ENCODE results near the gene IFIT3.

Gene IFIT3

GRCh38 chr10:89301232-89301631, 26.6 kb upstream of the IFIT3 start:
- Histone ChIP-seq H3F3A (ENCODE audit: low read depth) (no peaks in the 10 kb centered on the region), H2AFZ (ENCODE audit: low read length) (peak overlapping the region; percentile 91), H3K4me3 (ENCODE audit: low read length, poor library complexity, severe bottlenecking) (peak overlapping the region; percentile 78), H3K4me1 (ENCODE audit: insufficient read depth, low read length, poor library complexity, severe bottlenecking) (peaks cover 22% of the 10 kb centered on the region), H4K20me1 (ENCODE audit: insufficient read depth, low read length, poor library complexity, severe bottlenecking) (no peaks in the 10 kb centered on the region), H3K9me3 (ENCODE audit: insufficient read depth, low read depth, low read length) (peaks cover 4% of the 10 kb centered on the region; the same call in 1 of the 2 replicates), H3K4me2 (ENCODE audit: low read depth, low read length, poor library complexity, severe bottlenecking) (peak overlapping the region; percentile 77), H3K9ac (ENCODE audit: low read depth, low read length, poor library complexity, severe bottlenecking) (peak overlapping the region; percentile 79), H3K27me3 (ENCODE audit: insufficient read depth, low read length, poor library complexity, severe bottlenecking) (no peaks in the 10 kb centered on the region), H3K79me2 (ENCODE audit: insufficient read depth, low read length) (0 out of 2 replicates have a peak, but pooled peaks cover 17% of the 10 kb centered on the region), H3K36me3 (ENCODE audit: insufficient read depth, low read length) (no peaks in the 10 kb centered on the region), H3K9me2 (replicated peaks; ENCODE audit: low read depth, low read length) (no peaks in the 10 kb centered on the region)
- no peak for TF ChIP-seq EZH2phosphoT487 (IDR thresholded peaks at IDR 0.05; ENCODE audit: borderline replicate concordance)
- no peak for TF ChIP-seq CTCF (conservative IDR thresholded peaks at IDR 0.05; ENCODE audit: low read length)

- Histone ChIP-seq H3K4me3 (ENCODE audit: low read length, poor library complexity, severe bottlenecking) (peak within 1 kb of the TSS; percentile 78), H3K4me2 (ENCODE audit: low read depth, low read length, poor library complexity, severe bottlenecking) (peak within 1 kb of the TSS; percentile 77), H3F3A (ENCODE audit: low read depth) (no peaks in the 10 kb centered on the region), H4K20me1 (ENCODE audit: insufficient read depth, low read length, poor library complexity, severe bottlenecking) (no peaks in the 10 kb centered on the region), H3K27me3 (ENCODE audit: insufficient read depth, low read length, poor library complexity, severe bottlenecking) (no peaks in the 10 kb centered on the region), H3K9me2 (replicated peaks; ENCODE audit: low read depth, low read length) (no peaks in the 10 kb centered on the region), H3K9ac (ENCODE audit: low read depth, low read length, poor library complexity, severe bottlenecking) (peak within 1 kb of the TSS; percentile 79), H3K9me3 (ENCODE audit: insufficient read depth, low read depth, low read length) (peaks cover 4% of the 10 kb centered on the region; the same call in 1 of the 2 replicates), H3K4me1 (ENCODE audit: insufficient read depth, low read length, poor library complexity, severe bottlenecking) (peaks cover 22% of the 10 kb centered on the region), H2AFZ (ENCODE audit: low read length) (peak within 1 kb of the TSS; percentile 91), H3K36me3 (ENCODE audit: insufficient read depth, low read length) (no peaks in the 10 kb centered on the region), H3K79me2 (ENCODE audit: insufficient read depth, low read length) (0 out of 2 replicates have a peak, but pooled peaks cover 17% of the 10 kb centered on the region)
- TF ChIP-seq EZH2phosphoT487 (IDR thresholded peaks at IDR 0.05; ENCODE audit: borderline replicate concordance) (no peak), CTCF (conservative IDR thresholded peaks at IDR 0.05; ENCODE audit: low read length) (no peak)
These were observed 25.9 kb upstream of the IFIT3 start, which contains the start of gene IFIT2 for GRCh38 chr10:89301721-89302445. TSS of gene IFIT2 (plus strand) at chr10:89302046. CDS start at chr10:89302124, 78 bp downstream.

GRCh38 chr10:89302625-89303024, 25.2 kb upstream of the IFIT3 start:
- Histone ChIP-seq H3K9ac (ENCODE audit: low read depth, low read length, poor library complexity, severe bottlenecking) (peak overlapping the region; percentile 79), H3K9me2 (replicated peaks; ENCODE audit: low read depth, low read length) (no peaks in the 10 kb centered on the region), H3K36me3 (ENCODE audit: insufficient read depth, low read length) (no peaks in the 10 kb centered on the region), H3K27me3 (ENCODE audit: insufficient read depth, low read length, poor library complexity, severe bottlenecking) (no peaks in the 10 kb centered on the region), H3K4me1 (ENCODE audit: insufficient read depth, low read length, poor library complexity, severe bottlenecking) (peaks cover 22% of the 10 kb centered on the region), H3K79me2 (ENCODE audit: insufficient read depth, low read length) (0 out of 2 replicates have a peak, but pooled peaks cover 17% of the 10 kb centered on the region), H3K4me3 (ENCODE audit: low read length, poor library complexity, severe bottlenecking) (peak overlapping the region; percentile 78), H3K4me2 (ENCODE audit: low read depth, low read length, poor library complexity, severe bottlenecking) (peak overlapping the region; percentile 77), H2AFZ (ENCODE audit: low read length) (peak overlapping the region; percentile 91), H3F3A (ENCODE audit: low read depth) (no peaks in the 10 kb centered on the region), H3K9me3 (ENCODE audit: insufficient read depth, low read depth, low read length) (peaks cover 4% of the 10 kb centered on the region; the same call in 1 of the 2 replicates), H4K20me1 (ENCODE audit: insufficient read depth, low read length, poor library complexity, severe bottlenecking) (no peaks in the 10 kb centered on the region)
- TF ChIP-seq CTCF (conservative IDR thresholded peaks at IDR 0.05; ENCODE audit: low read length) (no peak), EZH2phosphoT487 (IDR thresholded peaks at IDR 0.05; ENCODE audit: borderline replicate concordance) (no peak)

All from Loucy (cell line).